Measurements from ENCODE around the gene SAP30BP. TPM values are rescaled to one million over a fixed set of nuclear protein-coding genes. Genes with fewer than 3 reads are reported as not detected.

SAP30BP gene
- total and polyA plus RNA-seq, 2 of the 13 experiments (the other 11 are each of a cell fraction or from before 2014, with no cell fraction given), result 67.7 to 99.4 TPM

- ChIA-PET CTCF (ENCODE audit: low intra/inter-chr PET ratio, low total read pairs) (interaction anchor here (3.2 kb wide), 1 partner anchor 74 kb away, joined by 43 read pairs; no protein-coding TSS in a partner anchor), POLR2A (interaction anchor here (2.0 kb wide), 1 partner anchor 75 kb away, joined by 6 read pairs; no protein-coding TSS in a partner anchor)
- H3K79me2 ChIP-seq (ENCODE audit: insufficient read depth, low read length), result peaks cover 45% of the 10 kb centered on the region
- H2AFZ ChIP-seq (ENCODE audit: low read length), result no peak overlapping the region
- peaks cover 6% of the 10 kb centered on the region; the same call in 1 of the 2 replicates for H4K20me1 ChIP-seq (ENCODE audit: insufficient read depth, low read length)
- H3K36me3 ChIP-seq (replicated peaks in 1 of 2; ENCODE audit: control insufficient read depth in 1 of 2, insufficient read depth in 2 of 2, low read length in 2 of 2), result peaks cover 22 to 71% of the 10 kb centered on the region in 2 experiments
- intact Hi-C loops (cut with micrococcal nuclease; ENCODE audit: unreplicated experiment), result no loop called here
- FAIRE-seq (no peak), DNase-seq (ENCODE audit: low spot score) (no peak), ATAC-seq (no peak)
- no peak overlapping the region for H3K27ac ChIP-seq (ENCODE audit: extremely low read length, insufficient read depth, low read length)
- in situ Hi-C loops (cut with HindIII; ENCODE audit: extremely low pct_ligation_motif_present, low pct_unique_long_range_greater_than_20kb), result no loop called here
- TF ChIP-seq ZNF646 (CRISPR knock-in tag; IDR thresholded peaks at IDR 0.05) (no peak), ELF4 (CRISPR knock-in tag; IDR thresholded peaks at IDR 0.05; ENCODE audit: borderline replicate concordance) (no peak), ZNF737 (CRISPR knock-in tag; IDR thresholded peaks at IDR 0.05; ENCODE audit: borderline replicate concordance) (no peak), ZFP82 (CRISPR knock-in tag; IDR thresholded peaks at IDR 0.05; ENCODE audit: borderline replicate concordance) (no peak), ZNF280B (CRISPR knock-in tag; IDR thresholded peaks at IDR 0.05; ENCODE audit: borderline replicate concordance) (no peak), ZNF780A (CRISPR knock-in tag; IDR thresholded peaks at IDR 0.05) (no peak), IRF9 (CRISPR knock-in tag; IDR thresholded peaks at IDR 0.05; ENCODE audit: borderline replicate concordance) (no peak)
- WGBS (ENCODE audit: low lambda C conversion rate), result 95% methylated on average over 4 of the region's 4 CpGs
- no peaks in the 10 kb centered on the region for H3K9me3 ChIP-seq (ENCODE audit: low read length)
- H3K9ac ChIP-seq (ENCODE audit: insufficient read depth, low read depth, low read length), result no peak overlapping the region
- no peak overlapping the region for H3K4me3 ChIP-seq (replicated peaks in 1 of 3; ENCODE audit: insufficient read depth in 1 of 3, low read depth in 2 of 3, low read length in 3 of 3)
- H3K4me1 ChIP-seq (ENCODE audit: insufficient read depth, low read length), result peaks cover 18% of the 10 kb centered on the region
- BruUV-seq (replicated peaks), result no TSS peak
- H3K27me3 ChIP-seq (ENCODE audit: control insufficient read depth in 1 of 2, insufficient read depth in 2 of 2, low read length in 2 of 2), result no peaks in the 10 kb centered on the region
- no peak overlapping the region for H3K4me2 ChIP-seq (ENCODE audit: low read depth, low read length)
These were observed 6.3 kb downstream of the SAP30BP start for GRCh38 chr17:75673487-75673886.
